ENCODE results near the gene TAS2R60.

TAS2R60 gene

GRCh38 chr7:143437578-143437977 is 5.7 kb upstream of the TAS2R60 start:
- DNase-seq (ENCODE audit: low read depth in 2 of 3, low spot score in 1 of 3), result no peak

DNA sequence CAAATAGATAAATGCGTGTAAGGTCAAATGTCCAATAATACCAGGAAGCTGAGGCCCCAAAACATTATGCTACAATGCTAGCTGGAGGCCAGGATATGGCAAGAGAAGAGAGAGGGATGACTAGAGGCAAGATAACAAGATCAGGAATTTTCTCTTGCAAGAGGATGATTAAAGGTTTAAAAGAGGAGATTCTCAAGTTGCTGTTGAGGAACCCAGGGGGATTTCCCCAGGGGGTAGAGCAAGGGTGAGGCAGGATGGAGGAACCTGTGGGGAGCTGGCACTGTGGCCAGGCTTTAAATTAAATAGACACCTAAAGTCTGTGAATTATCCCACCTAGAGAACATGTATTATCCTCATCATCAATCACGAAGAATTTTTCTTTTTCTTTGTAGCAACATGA is 3.4 kb upstream of the TAS2R60 start:
- no peak for DNase-seq (ENCODE audit: low read depth in 2 of 3, low spot score in 1 of 3)

- no peak for DNase-seq (ENCODE audit: low read depth in 2 of 3, low spot score in 1 of 3)
These were observed 970 bp downstream of the TAS2R60 start for GRCh38 chr7:143444063-143444782.

GRCh38 chr7:143444785-143445184 is 1.5 kb downstream of the TAS2R60 start:
- no peak for DNase-seq (ENCODE audit: low read depth in 2 of 3, low spot score in 1 of 3)

- DNase-seq (ENCODE audit: low read depth in 2 of 3, low spot score in 1 of 3), result no peak
These were observed 4.2 kb downstream of the TAS2R60 start for GRCh38 chr7:143447466-143447865.

- DNase-seq (ENCODE audit: low read depth in 2 of 3, low spot score in 1 of 3), result no peak
These were observed 5.2 kb downstream of the TAS2R60 start for GRCh38 chr7:143448429-143448828.

- no peak for DNase-seq (ENCODE audit: low read depth in 2 of 3, low spot score in 1 of 3)
These were observed 6.5 kb downstream of the TAS2R60 start for GRCh38 chr7:143449793-143450192.

DNA sequence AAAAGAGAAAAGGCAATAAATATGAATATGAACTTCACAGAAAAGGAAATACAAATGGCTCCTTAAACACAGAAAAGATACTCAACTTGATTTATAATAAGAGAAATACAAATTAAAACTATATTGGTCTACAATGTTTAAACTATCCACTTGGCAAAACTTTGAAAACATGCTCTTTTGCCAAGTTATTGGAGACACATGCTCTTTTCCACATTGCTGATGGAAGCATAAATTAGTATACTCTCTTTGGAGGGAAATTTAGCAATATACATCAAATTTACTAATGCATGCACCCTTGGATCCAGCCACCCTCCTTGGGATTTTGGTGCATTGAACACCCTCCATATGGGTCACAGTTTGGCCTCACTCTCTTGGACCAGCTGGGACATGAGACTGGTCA is 7.9 kb downstream of the TAS2R60 start:
- no peak for DNase-seq (ENCODE audit: low read depth in 2 of 3, low spot score in 1 of 3)

- DNase-seq (ENCODE audit: low read depth in 2 of 3, low spot score in 1 of 3), result no peak
These were observed 8.5 kb downstream of the TAS2R60 start for GRCh38 chr7:143451746-143452145.

GRCh38 chr7:143452495-143452894 is 9.2 kb downstream of the TAS2R60 start:
- DNase-seq (ENCODE audit: low read depth in 2 of 3, low spot score in 1 of 3), result no peak

GRCh38 chr7:143454091-143454680 is 10.9 kb downstream of the TAS2R60 start:
- DNase-seq (ENCODE audit: low read depth in 2 of 3, low spot score in 1 of 3), result no peak

DNA sequence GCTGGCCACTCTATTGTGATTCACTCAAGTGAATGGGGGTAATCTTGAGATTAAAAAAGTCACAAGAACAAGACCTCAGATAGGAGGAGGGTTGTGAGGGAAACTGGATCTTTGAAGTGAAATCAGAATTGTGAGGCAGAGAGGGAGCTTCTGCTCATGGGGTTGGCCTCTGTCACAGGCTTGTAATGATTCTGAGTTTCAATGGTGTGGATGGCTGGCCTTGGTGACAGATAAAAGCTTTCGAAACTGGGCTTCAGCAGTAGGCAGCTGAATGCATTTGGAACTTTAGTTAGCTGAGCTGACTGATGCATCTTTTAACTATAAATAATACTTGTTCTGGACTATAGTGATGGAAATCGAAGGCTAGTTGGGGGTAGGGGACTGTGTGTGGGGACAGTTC is 12.2 kb downstream of the TAS2R60 start:
- DNase-seq (ENCODE audit: low read depth in 2 of 3, low spot score in 1 of 3), result no peak

DNA sequence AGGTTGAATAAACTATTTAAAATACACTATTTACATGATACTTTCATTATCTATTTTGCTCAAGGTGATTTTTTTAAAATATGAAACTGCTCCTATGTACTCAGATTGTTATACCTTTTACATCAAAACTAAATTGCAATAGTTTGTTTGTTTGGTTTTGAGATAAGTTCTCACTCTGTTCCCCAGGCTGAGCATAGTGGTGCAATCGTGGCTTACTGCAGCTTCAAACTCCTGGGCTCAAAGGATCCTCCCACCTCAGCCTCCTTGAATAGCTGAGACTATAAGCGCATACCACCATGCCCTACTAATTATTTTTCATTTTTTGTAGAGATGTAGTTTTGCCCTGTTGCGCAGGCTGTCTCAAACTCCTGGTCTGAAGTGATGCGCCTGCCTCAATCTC is 12.7 kb downstream of the TAS2R60 start:
- no peak for DNase-seq (ENCODE audit: low read depth in 2 of 3, low spot score in 1 of 3)

- DNase-seq (ENCODE audit: low read depth in 2 of 3, low spot score in 1 of 3), result no peak
These were observed 13.9 kb downstream of the TAS2R60 start for GRCh38 chr7:143456992-143457793.

- DNase-seq (ENCODE audit: low read depth in 2 of 3, low spot score in 1 of 3), result no peak
These were observed 15.0 kb downstream of the TAS2R60 start for GRCh38 chr7:143458263-143458662.

- no peak for DNase-seq (ENCODE audit: low read depth in 2 of 3, low spot score in 1 of 3)
These were observed 15.4 kb downstream of the TAS2R60 start for GRCh38 chr7:143458681-143459080.

DNA sequence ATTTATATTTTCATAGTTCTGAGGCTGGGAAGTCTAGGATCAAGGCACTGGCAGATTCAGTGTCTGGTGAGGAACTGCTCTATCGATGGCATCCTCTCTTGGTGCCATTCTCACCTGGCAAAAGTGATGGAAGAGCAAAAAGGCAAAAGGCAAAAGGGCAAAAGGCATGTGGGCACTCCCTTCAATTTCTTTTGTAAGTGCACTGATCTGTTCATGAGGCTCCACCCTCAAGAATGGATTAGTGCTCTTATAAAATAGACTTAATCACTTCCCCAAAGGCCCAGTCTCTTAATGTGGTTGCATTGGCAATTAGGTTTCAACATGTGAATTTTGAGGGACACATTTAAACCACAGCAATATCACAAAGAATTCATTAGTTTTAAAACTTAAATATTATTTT is 16.1 kb downstream of the TAS2R60 start:
- DNase-seq (ENCODE audit: low read depth in 2 of 3, low spot score in 1 of 3), result no peak

- no peak for DNase-seq (ENCODE audit: low read depth in 2 of 3, low spot score in 1 of 3)
These were observed 17.2 kb downstream of the TAS2R60 start for GRCh38 chr7:143460271-143460979.

- no peak for DNase-seq (ENCODE audit: low read depth in 2 of 3, low spot score in 1 of 3)
These were observed 18.8 kb downstream of the TAS2R60 start for GRCh38 chr7:143462045-143462444.

GRCh38 chr7:143463556-143463955 is 20.3 kb downstream of the TAS2R60 start:
- DNase-seq (ENCODE audit: low read depth in 2 of 3, low spot score in 1 of 3), result no peak

- no peak for DNase-seq (ENCODE audit: low read depth in 2 of 3, low spot score in 1 of 3)
These were observed 20.7 kb downstream of the TAS2R60 start for GRCh38 chr7:143463957-143464356.

GRCh38 chr7:143467724-143468123 is 24.5 kb downstream of the TAS2R60 start:
- no peak for DNase-seq (ENCODE audit: low read depth in 2 of 3, low spot score in 1 of 3)
